Measurements from ENCODE around the gene SPI1.

The SPI1 gene

DNA sequence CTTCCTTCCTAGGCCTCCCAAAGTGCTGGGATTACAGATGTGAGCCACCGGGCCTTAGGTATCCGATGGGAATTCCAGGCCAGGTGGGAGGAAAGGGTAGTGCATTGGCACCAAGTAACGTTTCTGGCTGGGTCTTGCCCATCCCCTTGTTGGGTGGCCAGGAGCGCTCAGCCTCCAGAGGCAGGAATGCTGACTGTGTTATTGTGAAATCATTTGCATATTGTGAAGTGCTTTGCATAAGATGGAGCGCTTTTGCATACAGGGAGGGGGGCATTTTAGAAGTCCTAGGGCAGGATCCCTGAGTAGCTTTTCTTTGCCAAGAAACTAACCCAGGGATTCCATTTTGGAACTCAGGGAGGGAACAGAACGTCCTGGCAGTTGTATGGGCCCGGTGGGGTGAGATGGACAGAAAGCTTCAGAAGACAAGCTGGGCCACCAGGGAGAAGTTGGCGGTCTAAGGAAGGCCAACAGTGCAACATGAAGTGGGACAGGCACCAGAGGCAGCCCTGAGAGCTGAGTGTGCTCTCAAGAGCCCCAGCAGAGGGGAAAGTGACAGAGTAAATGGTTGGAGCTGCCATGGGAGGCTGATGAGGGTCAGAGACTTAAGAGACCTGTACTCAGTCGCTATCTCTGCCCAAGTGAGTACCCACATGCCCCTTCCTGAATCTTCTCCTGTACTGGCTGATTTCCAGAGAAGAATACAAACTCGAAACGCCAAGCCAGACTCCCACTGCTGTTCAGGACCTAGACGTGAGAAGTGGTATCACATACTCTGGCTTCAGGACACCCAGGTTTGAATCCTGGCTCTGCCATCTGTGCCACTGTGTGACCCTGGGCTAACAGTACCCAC, 28.8 kb upstream of the SPI1 start:
- DNase-seq: no peak

DNA sequence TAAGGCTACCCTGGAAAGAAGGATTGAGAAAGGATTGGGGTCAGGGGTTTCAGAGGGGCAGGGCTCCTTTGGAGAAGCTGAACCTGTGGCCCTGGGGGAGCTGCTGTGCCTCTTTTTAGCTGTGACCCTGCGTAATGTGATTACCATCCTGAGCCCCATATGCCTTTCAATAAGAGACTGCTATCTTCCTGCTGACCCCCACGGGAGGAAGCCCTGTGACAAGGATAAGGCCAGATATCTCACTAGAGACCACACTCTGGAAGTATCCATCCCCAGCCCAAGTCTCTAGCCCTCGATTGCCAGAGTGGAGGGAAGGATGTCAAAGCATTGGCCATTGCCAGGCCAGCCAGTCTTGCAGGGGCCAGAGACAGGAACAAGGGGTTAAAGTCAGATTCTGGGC, 25.2 kb upstream of the SPI1 start:
- no peak for DNase-seq

DNA sequence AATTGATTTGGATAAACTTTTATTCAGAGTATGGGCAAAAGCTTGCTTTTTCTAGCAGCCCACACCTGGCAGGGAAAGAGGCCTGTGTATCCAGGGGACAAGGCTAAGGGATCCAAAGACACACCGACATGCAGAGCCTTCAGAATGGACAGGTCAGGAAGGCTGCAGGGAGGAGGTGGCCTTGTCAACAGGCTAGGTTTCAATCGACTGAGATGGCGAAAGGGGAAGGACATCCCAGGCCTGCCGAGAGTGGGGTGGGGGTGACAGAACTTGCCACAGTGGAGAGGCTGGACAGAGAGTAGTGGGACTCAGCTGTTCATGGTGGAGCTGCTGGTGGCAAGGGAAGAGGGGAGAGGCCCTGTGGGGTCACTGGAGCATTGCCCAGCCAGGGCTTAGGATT, 24.8 kb upstream of the SPI1 start:
- no peak for DNase-seq

DNA sequence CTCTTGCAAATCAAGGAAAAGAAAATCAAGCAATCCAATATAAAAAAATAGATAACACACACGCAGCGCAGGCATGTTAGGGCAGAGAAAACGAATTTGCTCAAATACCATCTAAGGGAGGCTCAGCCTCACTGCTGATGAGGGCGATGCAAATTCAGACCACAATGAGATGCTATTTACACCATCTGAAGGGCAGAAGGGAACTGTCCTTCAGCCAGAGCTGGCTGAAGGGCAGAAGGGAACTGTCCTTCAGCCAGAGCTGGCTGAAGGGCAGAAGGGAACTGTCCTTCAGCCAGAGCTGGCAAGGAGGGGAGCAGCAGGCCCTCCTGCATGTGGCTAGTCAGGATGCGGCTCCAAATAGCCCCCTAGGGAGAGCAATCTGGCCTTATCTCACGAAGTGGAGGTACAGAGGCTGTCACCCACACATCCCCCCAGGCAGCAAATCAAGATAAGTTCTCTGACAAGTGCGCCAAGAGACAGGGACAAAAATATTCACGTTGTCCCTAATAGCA, 22.5 kb upstream of the SPI1 start:
- DNase-seq: no peak

DNA sequence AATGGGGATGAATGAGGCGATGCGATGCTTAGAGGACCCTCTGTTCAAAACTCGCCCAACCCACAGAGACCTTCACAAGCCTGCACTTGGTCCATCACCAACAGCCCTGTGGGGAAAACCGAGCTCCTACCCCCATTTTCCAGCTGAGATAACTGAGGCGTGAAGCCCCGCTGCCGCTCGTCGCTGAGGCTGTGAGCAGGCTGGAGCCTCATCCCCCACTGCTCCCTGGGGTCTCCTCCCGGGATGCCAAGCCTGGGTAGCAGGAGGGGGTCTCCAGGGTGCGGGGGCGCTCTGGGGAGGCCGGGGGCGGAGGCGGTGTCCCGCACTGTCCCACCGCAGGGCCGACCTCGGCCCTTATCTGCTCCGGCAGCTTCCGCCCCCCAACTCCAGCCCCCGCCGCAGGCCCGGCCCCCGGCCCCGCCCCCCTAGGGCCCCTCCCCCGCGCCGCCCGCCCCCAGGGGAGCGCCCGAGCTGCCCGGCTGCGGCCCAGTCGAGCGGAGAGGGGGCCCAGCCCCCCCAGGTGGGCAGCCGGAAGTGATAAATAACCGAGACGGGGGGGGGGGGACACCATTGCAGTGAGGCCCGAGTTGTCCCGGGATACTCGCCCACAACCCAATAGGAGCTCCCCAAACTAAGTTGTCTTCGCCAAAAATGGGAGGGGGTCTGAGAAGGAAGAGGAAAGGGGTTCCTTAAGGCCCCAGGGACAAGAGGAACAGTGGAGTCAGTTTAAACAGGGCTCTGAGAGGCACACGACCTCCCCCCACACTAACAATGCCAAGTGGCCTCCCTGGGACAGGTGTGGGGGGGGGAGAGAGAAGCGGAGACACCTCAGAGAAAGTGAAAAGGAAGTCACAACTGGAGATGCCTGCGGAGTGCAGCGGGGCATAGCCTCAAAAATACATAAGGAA, 21.8 kb upstream of the SPI1 start:
- peak in 3 of 5 donors; percentile 26 to 45 (median 27) for DNase-seq

DNA sequence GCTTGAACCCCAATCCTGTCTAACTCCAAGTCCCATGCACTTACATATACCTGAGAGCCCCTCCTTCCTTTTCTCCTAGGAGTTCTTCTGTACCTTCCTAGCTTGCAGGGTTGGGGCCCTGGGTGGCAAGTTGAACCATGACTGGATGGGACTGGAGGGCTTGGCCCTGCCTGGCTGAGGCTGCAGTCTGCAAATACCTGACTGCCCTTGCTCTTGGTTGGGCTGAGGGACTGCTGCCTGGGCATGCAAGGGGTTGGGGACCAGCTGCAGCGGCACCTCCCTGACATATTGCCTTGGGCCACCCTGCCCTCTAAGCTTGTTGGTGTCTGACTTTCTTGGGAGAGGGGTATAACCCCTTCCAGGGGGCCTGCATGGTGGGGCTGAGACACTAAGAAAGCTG, 20.2 kb upstream of the SPI1 start:
- DNase-seq: no peak

DNA sequence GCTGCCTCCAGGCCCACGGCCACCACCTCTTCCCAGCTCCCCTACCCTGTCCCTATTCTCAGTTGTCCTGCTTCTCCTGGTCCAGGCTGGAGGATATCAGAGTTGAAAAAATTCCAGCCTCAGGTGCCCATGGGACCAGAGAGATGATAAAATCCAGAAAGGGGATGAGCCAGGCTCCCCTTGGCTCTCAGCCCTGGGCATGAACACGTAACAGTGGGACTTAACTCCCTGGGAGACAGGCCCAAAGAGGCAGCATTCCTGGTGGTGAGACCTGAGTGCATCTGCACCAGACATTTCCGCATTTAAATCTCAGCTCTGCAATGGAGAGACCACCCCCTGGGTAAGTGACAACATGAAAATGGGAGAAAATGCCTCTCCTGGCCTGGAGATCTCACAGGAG, 19.7 kb upstream of the SPI1 start:
- DNase-seq: no peak

DNA sequence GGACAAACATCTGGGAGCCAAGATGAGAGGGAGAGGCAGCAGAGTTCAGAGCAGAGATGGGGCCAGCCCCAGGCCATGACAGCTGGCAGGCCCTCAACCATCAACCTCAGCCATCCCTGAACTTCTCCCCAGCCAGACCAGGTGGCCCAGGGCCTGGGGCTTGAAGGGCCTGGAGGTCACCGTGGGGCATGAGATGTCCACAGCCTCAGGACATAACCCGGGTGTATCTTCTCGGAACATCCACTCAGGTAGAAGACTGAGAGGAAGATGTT, 17.6 kb upstream of the SPI1 start:
- DNase-seq: no peak

DNA sequence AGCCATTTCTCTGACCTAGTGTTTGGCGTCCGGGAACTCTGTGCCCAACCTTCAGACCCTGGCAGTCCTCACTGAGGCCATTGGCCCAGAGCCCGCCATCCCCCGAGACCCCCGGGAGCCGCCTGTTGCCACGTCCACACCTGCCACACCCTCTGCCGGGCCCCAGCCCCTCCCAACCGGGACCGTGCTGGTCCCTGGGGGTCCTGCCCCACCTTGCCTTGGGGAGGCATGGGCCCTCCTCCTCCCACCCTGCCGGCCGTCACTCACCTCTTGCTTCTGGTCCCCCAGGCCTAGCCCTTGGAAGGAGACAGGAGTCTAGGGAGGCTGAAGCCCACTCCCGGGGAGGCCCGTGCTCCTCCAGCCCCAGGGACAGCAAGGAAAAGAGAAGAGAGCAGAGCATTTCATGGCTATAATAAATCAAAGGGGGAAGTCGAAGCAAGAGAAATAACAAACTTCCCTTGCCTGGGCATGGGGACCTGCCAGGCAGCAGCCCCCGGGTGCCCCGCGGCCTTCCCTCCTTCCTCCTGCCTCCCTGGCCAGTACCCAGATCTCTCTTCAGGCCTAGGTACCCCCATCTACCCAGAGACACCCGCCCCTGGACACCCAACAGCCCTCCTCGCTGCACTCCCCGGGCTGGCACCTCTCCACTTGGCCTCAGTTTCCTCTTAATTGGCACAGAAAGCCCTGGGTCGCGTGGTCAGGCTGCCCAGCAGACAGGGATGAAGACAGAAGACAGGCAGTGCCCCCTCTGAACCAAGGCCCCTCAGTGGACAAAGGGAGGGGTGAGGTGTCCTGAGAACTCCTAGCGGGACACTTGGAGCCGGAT, 17.1 kb upstream of the SPI1 start:
- DNase-seq: peak in 1 of 5 donors; percentile 11

DNA sequence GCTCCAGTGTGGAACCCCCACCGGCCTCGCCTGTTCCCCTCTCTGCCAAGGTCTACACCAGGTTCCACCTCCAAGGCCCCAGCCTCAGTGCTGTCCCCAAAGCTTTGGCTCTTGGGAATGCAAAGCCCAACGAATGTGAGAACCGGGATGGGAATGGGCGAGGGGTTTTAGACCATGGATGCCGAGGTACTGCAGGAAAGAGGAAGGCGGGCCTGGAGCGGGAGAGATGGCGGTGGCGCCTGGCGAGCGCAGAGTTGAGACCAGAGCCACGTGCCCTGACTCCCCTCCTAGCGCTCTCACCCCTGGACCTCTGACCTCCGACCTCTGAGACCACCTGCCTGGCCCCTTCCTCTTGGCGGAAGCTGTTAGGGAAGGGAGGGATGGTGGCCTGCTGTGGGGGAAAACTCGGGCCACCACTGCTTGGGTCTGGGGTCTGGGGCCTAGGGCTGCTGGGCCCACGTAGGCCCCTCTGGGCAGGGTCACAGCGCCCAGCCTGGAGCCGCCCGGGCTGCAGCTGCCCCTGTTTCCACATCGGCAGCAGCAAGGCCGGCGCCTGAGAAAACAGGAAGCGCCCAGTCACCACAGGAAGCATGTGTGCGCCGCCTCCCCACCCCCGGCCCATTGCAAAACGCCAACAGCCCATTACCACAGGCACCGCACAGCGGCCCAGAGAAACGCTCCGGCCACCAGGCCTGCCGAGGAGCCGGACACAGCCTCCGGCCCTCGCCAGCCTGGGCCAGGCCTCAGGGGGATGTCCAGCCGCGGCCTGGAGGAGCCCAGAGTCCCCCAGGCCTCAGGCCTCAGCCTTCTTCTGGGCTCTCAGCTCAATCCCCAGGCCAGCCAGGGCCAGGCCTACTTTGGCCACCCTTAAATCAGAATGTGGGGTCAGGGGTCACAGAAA, 16.2 kb upstream of the SPI1 start:
- peak in 3 of 5 donors; percentile 32 to 85 (median 39) for DNase-seq

DNA sequence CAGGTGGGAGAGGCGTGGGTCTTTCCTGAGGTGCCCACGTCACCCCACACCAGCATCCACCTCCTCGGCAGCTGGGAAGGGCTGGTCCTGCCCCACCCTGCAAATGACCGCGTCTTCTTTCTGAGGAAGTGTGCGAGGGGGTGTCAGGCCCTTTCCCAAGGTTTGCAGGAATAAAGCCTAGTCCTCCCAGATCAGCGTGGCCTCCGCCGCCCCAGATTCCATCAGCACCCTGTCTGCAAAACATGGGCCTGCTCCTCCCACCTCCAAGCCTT, 15.6 kb upstream of the SPI1 start:
- DNase-seq: no peak

DNA sequence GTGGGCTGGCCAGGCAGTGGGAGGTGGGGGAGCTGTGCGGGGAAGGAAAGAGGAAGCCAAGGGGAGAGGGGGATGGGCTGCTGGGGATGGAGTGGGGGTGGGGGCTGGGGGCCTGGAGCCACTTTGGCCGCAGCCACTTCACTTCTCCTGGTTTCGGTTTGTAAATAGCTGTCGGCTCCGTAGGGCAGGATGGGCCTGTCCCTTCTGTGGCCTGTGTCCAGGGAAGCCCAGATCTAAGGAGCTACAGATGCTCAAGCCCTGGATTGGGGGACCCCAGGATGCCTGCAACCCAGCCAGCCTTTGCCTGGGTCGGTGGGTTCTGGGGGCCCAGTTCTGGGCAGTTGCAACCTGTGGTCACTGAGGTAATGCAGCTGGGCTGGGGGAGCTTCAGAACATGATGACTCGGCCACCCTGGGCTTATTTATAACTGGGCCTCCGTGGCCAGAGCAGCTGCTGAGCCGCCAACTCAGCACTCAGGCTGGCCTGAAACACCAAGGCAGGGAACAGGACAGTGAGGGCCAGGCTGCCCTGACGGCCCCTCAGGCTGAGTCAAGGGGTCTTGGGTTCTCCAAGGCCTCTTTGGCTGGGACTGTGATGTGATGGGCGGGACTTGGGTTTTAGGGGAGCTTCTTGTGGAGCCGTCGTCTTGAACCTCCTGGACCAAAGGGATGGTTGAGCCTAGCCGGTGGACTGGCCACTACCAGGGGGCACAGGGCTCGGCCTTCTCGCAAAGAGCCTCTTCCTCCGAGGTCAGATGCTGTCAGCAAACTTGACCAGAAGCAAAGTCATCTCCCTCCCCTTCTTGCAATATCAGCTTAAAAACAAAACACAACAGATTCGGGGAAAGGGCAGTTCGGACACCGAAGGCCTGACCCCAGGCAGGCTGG, 15.1 kb upstream of the SPI1 start:
- no peak for DNase-seq

DNA sequence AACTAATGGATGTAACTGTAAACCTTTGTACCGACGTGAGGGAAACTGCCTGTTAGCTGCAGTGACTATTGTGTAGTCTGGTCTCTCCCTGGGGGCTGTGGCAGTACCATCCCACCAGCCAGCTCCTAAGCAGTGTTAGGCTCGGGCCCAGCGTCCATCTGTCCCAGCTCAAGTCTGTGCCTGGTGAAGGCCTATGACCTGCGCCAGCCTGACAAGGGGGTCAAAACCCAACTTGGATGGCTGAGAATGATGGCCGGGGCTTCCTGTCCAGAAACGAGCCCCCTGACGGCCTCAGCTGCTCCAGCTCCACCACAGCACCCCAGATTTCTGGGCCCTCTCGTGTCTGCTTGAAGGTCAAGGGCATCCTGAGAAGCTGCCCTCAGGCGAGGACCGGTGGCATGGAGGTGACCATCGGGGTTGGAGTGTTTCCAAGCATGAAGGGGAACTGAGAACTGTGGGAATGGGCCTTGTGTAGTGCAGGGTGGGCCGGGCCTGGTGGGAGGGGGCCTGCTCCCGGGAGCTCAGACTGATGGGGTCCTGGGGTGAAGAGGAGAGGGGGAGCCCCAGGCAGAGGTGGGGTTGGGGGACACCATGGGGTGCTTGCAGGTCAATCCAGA, 14.3 kb upstream of the SPI1 start:
- peak in 1 of 5 donors; percentile 0 for DNase-seq

DNA sequence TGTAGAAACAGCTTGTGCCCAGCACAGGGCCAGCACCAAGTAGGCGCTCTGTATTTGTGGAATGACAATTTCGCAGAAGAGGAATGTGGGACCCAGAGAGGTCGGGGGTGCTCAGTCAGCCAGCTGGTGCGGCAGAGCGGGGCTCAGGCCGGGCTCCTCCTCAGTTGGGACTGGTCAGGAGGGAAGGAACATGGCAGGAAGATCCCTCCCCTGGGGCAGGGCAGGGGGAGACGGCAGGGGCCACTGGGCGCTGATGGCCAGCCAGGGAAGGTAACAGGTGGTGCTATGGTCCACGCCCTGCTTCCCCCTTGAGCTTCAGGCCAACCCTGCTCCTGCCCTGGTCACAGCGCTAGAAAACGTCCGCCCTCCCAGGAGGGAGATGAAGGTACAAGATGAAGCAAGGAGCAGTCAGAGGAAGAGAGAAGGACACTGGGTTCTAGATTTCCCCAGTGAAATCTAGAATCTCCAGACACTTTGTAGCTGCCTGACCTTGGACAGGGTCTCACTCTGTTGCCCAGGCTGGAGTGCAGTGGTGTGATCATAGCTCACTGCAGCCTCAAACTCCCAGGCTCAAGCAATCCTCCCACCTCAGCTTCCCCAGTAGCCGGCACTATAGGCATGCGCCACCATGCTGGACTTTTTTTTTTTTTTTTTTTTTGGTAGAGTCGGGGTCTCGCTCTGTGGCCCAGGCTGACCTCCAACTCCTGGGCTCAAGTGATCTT, 13.5 kb upstream of the SPI1 start:
- DNase-seq: no peak

DNA sequence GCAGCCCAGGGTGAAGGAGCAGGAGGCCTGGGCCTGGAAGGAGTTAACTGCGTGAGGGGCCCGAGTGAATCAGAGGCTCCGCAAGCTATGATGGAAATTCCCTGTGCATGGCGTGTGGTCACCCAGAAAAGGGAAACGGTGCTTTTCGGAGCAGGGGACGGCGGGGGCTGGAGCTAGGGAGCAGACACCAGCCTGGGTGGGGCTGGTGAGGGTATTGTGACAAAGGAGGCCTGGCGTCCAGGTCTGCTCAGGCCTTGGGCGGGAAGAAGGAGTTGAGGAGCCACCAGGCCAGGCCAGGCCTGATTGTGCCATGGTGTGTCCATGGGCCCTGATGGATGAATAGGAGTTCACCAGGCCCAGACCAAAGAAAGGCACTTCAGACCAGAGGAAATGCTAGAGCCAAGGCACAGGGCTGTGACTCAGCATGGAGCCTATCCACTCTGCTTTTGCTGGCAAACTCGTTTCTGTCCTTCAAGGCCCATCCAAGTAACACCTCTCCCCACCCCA, 12.8 kb upstream of the SPI1 start:
- no peak for DNase-seq

DNA sequence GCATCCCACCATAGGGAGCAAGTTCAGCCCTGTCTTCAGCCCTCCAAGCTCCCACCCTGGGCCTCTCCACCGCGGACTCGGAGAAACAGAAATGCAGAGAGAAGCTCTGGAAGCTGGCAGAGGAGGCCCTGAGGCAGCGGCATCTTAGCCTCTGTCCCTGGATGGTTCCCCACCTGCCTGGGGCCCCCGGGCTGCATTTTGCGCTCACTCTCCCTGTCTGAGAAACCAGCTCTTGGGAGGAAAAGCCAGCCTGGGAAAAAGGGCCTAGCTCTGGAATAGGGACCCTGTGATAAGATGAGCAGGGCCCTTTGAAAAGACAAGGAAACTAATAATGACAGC, 12.0 kb upstream of the SPI1 start:
- DNase-seq: no peak

DNA sequence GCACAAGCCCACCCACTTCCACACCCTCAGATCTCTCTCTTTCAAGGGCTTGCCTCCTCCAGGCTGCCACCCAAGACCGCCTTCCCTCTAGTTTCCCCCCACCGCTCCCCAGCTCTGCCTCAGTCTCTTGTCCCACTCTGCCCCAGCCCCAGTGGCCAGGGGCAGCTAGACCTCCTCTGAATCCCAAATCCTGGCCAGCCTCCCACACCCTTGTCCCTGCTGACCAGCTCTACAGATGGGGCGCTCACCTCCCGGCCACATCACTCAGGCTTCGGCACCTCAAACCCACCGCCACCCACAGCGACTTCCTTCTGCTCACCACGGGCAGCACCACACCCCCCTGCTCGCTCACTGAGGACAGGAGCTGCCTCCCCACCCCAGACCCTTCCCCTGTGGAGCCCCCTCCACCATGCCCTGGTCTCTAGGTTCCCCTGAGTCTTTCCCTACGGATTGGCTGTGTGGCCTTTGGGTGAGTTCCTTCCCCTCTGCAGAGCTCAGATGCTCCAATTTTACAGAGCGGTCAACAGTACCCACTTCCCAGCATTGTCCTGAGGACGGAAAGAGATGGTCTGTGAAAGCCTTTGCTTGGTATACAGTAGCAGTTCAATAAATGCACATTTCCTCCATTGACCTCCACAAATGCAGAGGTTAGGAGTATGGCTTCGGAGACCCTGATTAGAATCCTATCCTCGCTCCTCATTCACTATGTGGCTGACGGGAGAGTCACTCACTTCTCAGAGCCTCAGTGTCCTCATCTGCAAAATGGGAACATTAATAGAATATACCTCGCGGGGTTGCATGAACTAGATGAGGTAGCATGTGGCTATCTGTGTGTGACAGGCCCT, 11.5 kb upstream of the SPI1 start:
- DNase-seq: no peak

DNA sequence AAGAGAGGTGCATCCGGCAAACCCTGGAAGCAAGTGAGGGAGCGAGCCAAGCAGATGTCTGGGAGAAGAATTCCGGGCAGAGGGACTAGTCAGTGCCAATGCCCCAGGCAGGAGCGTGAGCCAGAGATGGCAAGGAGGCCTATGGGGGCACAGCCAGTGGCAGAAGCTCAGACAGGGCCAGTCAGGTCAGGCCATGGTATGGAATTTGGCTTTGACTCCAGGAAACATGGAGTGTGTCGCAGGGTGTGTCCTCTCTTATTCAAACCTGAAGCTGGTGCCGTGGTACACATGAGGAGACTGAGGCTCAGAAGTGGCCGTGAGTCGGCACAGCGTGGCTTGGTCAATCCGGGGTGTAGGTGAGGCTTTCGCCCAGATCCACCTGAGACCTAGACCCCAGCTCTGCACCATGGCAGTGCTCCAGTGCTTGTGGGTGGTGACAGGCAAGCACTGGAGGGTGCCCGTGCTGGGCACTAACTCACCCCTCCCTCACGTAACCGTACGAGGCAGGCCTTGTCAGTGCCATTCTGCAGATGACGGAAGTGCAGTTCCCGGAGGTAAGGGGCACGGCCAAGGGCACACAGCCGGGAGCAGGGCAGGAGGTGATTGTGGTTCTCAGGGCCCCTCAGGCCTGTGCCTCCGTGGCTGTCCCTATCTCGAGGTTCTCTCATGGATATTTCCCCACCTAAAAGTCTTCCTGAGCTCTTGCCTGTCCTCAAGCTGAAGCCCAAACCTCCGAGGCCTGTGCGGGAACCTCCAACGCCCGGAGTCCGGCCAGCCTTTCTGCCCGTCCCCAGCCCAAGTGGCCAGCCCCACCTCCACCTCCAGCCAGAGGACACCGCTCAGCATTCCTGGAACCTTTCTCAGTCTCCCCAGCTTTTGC, 10.6 kb upstream of the SPI1 start:
- DNase-seq: no peak
